ENCODE measurements around the gene JDP2.

JDP2 gene

GRCh38 chr14:75477881-75478280, 50.1 kb downstream of the JDP2 start:
- in situ Hi-C loops (cut with MboI; ENCODE audit: low sequenced_read_pairs) = no loop called here

GRCh38 chr14:75479770-75480600, 52.2 kb downstream of the JDP2 start:
- in situ Hi-C loops (cut with MboI; ENCODE audit: low sequenced_read_pairs) = loop anchor here (10.0 kb wide), 1 partner anchor 175 kb away; no protein-coding TSS in a partner anchor

- in situ Hi-C loops (cut with MboI; ENCODE audit: low sequenced_read_pairs) = loop anchor here (10.0 kb wide), 1 partner anchor 178 kb away; no protein-coding TSS in a partner anchor
Observed at GRCh38 chr14:75482366-75482765, 54.5 kb downstream of the JDP2 start.

GRCh38 chr14:75484711-75485429, 57.0 kb downstream of the JDP2 start:
- in situ Hi-C loops (cut with MboI; ENCODE audit: low sequenced_read_pairs) = loop anchor here (10.0 kb wide), 1 partner anchor 180 kb away; no protein-coding TSS in a partner anchor

- in situ Hi-C loops (cut with MboI; ENCODE audit: low sequenced_read_pairs) = loop anchor here (10.0 kb wide), 1 partner anchor 182 kb away; no protein-coding TSS in a partner anchor
Observed at GRCh38 chr14:75486318-75486717, 58.5 kb downstream of the JDP2 start.

DNA sequence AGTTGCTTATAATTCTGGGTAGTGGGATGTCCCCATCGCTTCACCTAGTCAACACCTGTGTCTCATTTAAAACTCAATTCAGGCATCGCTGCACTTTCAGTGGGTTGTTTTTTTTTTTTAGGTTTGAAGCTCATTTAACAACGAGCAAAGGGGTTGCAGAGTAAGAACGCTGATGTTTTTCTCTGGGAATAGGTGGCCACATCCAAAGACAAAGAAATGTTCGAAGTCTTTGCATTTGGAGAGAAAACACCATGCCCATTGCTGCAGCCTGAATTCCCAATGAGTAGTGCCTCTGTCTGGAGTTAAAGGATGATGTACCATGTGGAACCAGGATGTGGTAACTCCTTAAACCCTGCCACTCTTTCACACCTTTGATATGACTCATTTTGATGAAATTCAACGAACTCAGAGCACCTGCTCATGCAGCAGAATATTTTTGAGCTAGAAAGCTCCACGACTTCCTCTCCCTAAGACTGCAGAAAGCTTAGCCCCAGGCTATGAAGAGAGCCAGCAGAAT, 59.4 kb downstream of the JDP2 start:
- in situ Hi-C loops (cut with MboI; ENCODE audit: low sequenced_read_pairs) = loop anchor here (10.0 kb wide), 1 partner anchor 182 kb away; no protein-coding TSS in a partner anchor

GRCh38 chr14:75489480-75489837, 61.6 kb downstream of the JDP2 start:
- in situ Hi-C loops (cut with MboI; ENCODE audit: low sequenced_read_pairs) = loop anchor here (10.0 kb wide), 1 partner anchor 185 kb away; no protein-coding TSS in a partner anchor

- in situ Hi-C loops (cut with MboI; ENCODE audit: low sequenced_read_pairs) = no loop called here
Observed at GRCh38 chr14:75491376-75491978, 63.7 kb downstream of the JDP2 start.

DNA sequence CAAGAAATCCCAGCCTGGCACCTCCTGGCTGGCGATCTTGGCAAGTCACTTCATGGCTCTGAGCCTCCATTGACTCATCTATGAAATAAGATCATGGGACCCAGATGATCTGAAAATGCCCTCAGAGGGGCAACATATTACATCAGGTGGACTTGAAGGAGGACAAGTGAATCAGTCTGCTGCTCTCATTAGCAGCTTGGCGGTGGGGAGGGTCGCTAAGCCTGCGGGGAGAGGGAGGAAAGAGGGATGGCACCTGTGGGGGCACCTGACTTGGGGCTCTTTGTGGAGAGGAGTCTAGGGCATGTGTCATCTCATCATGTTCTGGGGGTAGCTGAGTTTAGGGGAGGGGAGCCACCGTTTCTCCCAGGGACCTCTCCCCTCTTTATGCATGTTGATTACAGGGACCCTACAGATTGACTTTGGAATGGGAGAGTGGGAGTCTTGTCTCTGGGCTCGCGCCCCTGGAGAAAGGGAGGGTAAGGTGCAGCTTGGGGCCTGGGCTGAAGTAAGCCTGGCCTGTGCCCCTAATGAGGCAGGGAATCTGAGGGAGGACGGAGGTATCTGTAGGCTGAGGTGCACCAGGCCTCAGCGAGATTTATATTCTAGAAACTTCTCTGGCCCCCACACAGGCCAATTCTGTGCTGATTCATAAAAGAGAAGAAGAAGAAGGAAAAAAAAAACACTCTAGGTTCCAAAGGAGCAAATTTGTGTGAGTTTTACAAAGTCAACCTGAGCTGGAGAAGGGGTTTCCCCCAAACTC, 65.2 kb downstream of the JDP2 start:
- in situ Hi-C loops (cut with MboI; ENCODE audit: low sequenced_read_pairs) = no loop called here

DNA sequence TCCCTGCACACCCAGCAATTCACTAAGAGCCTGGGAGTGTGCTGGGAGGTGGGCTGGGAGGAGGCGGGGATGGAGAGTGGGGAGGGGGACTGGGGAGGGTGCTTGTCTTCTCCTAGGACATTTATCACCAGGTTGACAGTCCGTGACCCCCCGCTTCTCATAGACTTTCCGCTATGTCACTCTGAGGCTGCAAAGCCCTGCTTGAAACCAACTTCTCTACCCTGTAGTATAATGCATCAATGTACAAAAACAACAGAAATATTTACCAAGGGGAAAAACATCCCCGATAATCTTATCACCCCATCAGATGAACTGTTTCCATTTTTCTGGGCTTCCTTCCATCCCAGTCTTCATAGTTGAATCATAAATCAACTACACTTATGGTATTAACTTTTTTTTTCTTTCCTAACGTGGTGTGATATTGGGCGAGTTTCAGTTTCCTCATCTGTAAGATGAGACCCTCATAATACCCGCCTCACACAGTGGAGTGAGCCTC, 65.8 kb downstream of the JDP2 start:
- in situ Hi-C loops (cut with MboI; ENCODE audit: low sequenced_read_pairs) = no loop called here

GRCh38 chr14:75494896-75495295, 67.1 kb downstream of the JDP2 start:
- in situ Hi-C loops (cut with MboI; ENCODE audit: low sequenced_read_pairs) = no loop called here

GRCh38 chr14:75495399-75495798, 67.6 kb downstream of the JDP2 start:
- in situ Hi-C loops (cut with MboI; ENCODE audit: low sequenced_read_pairs) = no loop called here

GRCh38 chr14:75495882-75496281, 68.1 kb downstream of the JDP2 start:
- in situ Hi-C loops (cut with MboI; ENCODE audit: low sequenced_read_pairs) = no loop called here

DNA sequence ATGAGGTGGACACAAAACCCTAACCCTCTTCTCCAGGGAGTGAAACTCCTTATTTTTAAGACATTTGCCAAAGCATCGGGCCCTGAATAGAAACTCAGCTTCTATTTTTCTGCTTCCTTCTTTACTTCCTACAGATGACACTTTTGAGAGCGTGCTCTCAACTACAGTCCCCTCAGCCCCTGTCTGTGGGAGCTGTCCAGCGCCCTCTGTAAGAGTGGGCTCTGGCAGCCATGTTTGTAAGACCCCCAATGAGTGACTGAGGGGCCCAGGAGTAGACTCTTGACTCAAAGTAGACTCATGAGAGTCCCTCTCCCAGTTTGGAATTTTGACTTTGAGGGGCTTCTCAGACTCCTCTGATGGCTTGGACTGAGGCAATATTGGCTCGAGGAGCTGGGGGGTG, 68.9 kb downstream of the JDP2 start:
- in situ Hi-C loops (cut with MboI; ENCODE audit: low sequenced_read_pairs) = no loop called here

DNA sequence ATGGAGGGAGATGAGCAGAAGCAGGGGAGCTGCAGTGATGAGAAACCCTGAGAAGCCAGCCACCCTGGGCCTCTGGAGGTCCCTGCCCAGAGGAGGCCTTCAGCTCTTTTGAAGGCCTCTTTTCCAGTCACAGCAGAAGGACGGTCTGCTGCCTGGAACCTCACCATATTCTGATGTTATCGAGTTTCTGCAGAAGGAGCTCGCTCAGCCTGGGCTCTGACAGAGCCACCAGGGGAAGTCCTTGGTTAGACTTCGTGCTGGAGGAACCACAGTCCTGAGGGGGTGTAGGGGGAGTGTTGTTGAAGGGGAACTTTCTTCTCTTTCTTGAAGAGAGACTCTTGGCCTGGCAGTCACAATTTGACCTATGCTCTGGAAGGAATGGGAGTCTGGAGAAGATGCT, 69.4 kb downstream of the JDP2 start:
- in situ Hi-C loops (cut with MboI; ENCODE audit: low sequenced_read_pairs) = no loop called here

GRCh38 chr14:75497701-75498100, 69.9 kb downstream of the JDP2 start:
- in situ Hi-C loops (cut with MboI; ENCODE audit: low sequenced_read_pairs) = no loop called here

- in situ Hi-C loops (cut with MboI; ENCODE audit: low sequenced_read_pairs) = no loop called here
Observed at GRCh38 chr14:75499084-75499875, 71.5 kb downstream of the JDP2 start.

GRCh38 chr14:75501080-75501479, 73.3 kb downstream of the JDP2 start:
- in situ Hi-C loops (cut with MboI; ENCODE audit: low sequenced_read_pairs) = no loop called here

DNA sequence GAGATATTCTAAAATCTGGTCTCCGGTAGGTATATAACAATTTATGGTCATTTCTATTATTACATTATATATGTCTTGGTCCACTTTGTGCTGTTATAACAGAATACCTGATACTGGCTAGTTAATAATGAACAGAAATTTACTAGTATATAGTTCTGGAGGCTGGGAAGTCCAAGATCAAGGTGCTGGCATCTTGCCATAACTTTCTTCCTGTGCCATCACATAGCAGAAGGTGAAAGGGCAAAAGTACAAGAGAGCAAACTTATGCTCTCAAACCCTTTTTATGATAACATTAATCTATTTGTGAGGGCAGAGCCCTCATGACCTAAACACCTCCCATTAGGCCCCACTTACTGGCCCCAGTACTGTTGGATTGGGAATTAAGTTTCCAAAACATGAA, 76.6 kb downstream of the JDP2 start:
- in situ Hi-C loops (cut with MboI; ENCODE audit: low sequenced_read_pairs) = no loop called here

DNA sequence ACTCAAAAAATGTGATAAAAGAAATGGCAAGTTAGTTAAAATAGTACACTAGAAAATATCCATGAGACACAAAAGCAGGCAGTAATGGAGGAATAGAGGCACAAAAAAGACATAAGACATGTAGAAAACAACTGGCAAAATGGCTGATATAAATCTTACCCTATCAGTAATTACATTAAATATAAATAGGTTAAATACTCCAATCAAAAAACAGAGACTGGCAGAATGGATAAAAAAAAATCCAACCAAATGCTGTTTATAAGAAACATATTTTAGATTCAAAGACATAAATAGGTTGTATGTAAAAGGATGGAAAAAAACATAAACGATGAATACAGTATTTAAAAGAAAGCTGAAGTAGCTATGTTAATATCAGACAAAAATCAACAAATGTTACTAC, 79.1 kb downstream of the JDP2 start:
- in situ Hi-C loops (cut with MboI; ENCODE audit: low sequenced_read_pairs) = no loop called here
